GM23338 (cell line): ENCODE data around the gene MEGF9. TPM values are rescaled to one million over a fixed set of nuclear protein-coding genes. Genes with fewer than 3 reads are reported as not detected.

ENCODE experiments used
- ATAC-seq: fragments of 200-7000 bp; cut with Tn5 transposase; 3 replicates; pipeline ENCODE4 v1.9.1; 2020
- DNase-seq: peaks from one replicate; pipeline ENCODE4 v3.0.0-alpha.2; 2015; ENCODE audit warnings: low spot score
- H2AFZ ChIP-seq: fragments of 200-600 bp; sonication (generic); 2 replicates; pipeline ENCODE4 v1.8.0; 2016; ENCODE audit warnings: antibody characterized with exemption, mild to moderate bottlenecking, moderate library complexity
- H3F3A ChIP-seq: fragments of 200-600 bp; sonication (generic); replicated peaks from 2 replicates; pipeline ENCODE4 v1.8.0; 2017; ENCODE audit warnings: antibody characterized with exemption, mixed run types, low read depth
- H3K27ac ChIP-seq: fragments of 200-600 bp; sonication (generic); 2 replicates; pipeline ENCODE4 v1.6.1; 2016; ENCODE audit warnings: low read depth
- H3K27me3 ChIP-seq: fragments of 200-600 bp; sonication (generic); 2 replicates; pipeline ENCODE4 v1.8.0; 2016; ENCODE audit warnings: mild to moderate bottlenecking, mixed run types, moderate library complexity; ENCODE audit not compliant: insufficient read depth
- H3K36me3 ChIP-seq: fragments of 200-600 bp; sonication (generic); 2 replicates; pipeline ENCODE4 v1.8.0; 2016; ENCODE audit warnings: mild to moderate bottlenecking; ENCODE audit not compliant: insufficient read depth
- H3K4me1 ChIP-seq: fragments of 200-600 bp; sonication (generic); 2 replicates; pipeline ENCODE4 v1.8.0; 2016; ENCODE audit warnings: mild to moderate bottlenecking, moderate library complexity; ENCODE audit not compliant: insufficient read depth
- H3K4me2 ChIP-seq: fragments of 200-600 bp; sonication (generic); 2 replicates; pipeline ENCODE4 v1.7.1; 2017; ENCODE audit warnings: mixed run types
- H3K4me3 ChIP-seq: fragments of 200-600 bp; sonication (generic); 2 replicates; pipeline ENCODE4 v1.6.1; 2016; ENCODE audit warnings: mixed run types
- H3K79me2 ChIP-seq: fragments of 200-600 bp; sonication (generic); replicated peaks from 2 replicates; pipeline ENCODE4 v1.8.0; 2017; ENCODE audit warnings: mild to moderate bottlenecking; ENCODE audit not compliant: insufficient read depth
- H3K9me2 ChIP-seq: fragments of 200-600 bp; sonication (generic); 2 replicates; pipeline ENCODE4 v1.8.0; 2017; ENCODE audit not compliant: insufficient read depth
- H4K20me1 ChIP-seq: fragments of 200-600 bp; sonication (generic); replicated peaks from 2 replicates; pipeline ENCODE4 v1.8.0; 2017; ENCODE audit warnings: mild to moderate bottlenecking; ENCODE audit not compliant: insufficient read depth
- H3K27ac Mint-ChIP-seq: 2 replicates; pipeline ENCODE4 v1.8.0; 2020; ENCODE audit warnings: inconsistent platforms, mild to moderate bottlenecking, moderate library complexity, mixed read lengths
- H3K27me3 Mint-ChIP-seq: 3 replicates; pipeline ENCODE4 v1.8.0; 2022; ENCODE audit warnings: low read depth, mild to moderate bottlenecking, moderate library complexity, mixed read lengths, inconsistent platforms; ENCODE audit not compliant: insufficient read depth, poor library complexity
- H3K36me3 Mint-ChIP-seq: 3 replicates; pipeline ENCODE4 v1.8.0; 2021; ENCODE audit warnings: low read depth, mild to moderate bottlenecking, inconsistent platforms, moderate library complexity, mixed read lengths
- H3K4me1 Mint-ChIP-seq: 3 replicates; pipeline ENCODE4 v1.8.0; 2020; ENCODE audit warnings: mild to moderate bottlenecking, inconsistent platforms, mixed read lengths
- H3K4me3 Mint-ChIP-seq: 3 replicates; pipeline ENCODE4 v1.8.0; 2021; ENCODE audit warnings: moderate library complexity, mild to moderate bottlenecking, inconsistent platforms, mixed read lengths
- H3K9me3 Mint-ChIP-seq: 3 replicates; pipeline ENCODE4 v1.8.0; 2020; ENCODE audit warnings: moderate library complexity, mild to moderate bottlenecking, inconsistent platforms, mixed read lengths
- CREB1 ChIP-seq: fragments of 250-450 bp; sonication (Bioruptor Pico); IDR thresholded peaks from 2 replicates; pipeline ENCODE4 v1.5.0; 2020; ENCODE audit warnings: low read depth, mild to moderate bottlenecking, moderate library complexity
- EZH2 ChIP-seq: fragments of 200-600 bp; sonication (generic); IDR thresholded peaks from one replicate; pipeline ENCODE4 v1.8.0; 2017; ENCODE audit warnings: antibody characterized with exemption, mild to moderate bottlenecking, low read depth; ENCODE audit not compliant: unreplicated experiment
- JUNB ChIP-seq: IDR thresholded peaks from one replicate; pipeline ENCODE4 v1.6.1; 2016; ENCODE audit warnings: antibody characterized with exemption; ENCODE audit not compliant: unreplicated experiment
- NANOG ChIP-seq: IDR thresholded peaks from 2 replicates; pipeline ENCODE4 v1.6.1; 2016; ENCODE audit warnings: antibody characterized with exemption, borderline replicate concordance
- POLR2AphosphoS5 ChIP-seq: IDR thresholded peaks from 2 replicates; pipeline ENCODE4 v1.6.1; 2016; ENCODE audit warnings: antibody characterized with exemption, low read depth
- STAT1 ChIP-seq: IDR thresholded peaks from one replicate; pipeline ENCODE4 v1.6.1; 2016; ENCODE audit warnings: antibody characterized with exemption; ENCODE audit not compliant: unreplicated experiment
- ZNF114 ChIP-seq: fragments of 250-450 bp; sonication (Bioruptor Pico); IDR thresholded peaks from 2 replicates; pipeline ENCODE4 v1.5.0; 2020; ENCODE audit warnings: mild to moderate bottlenecking, moderate library complexity
- ZNF331 ChIP-seq: fragments of 250-450 bp; sonication (Bioruptor Pico); IDR thresholded peaks from 2 replicates; pipeline ENCODE4 v1.5.0; 2020; ENCODE audit warnings: low read depth, mild to moderate bottlenecking, moderate library complexity
- polyA plus RNA-seq: library from polyadenylated mRNA; unstranded; fragments of >200 nt; fragmentation: Nextera tagmentation; extraction: Ambion mirVana; gene quantifications from 2 replicates; pipeline ENCODE4 v1.2.1, GENCODE V29; 2016
- total RNA-seq: library from RNA; depleted of rRNA; stranded (reverse); fragments of >200 nt; shearing (Covaris generic); gene quantifications from 2 replicates; pipeline ENCODE4 v1.2.3, GENCODE V29; 2014
- TF ChIP-seq, protein P1 (sequence below): IDR thresholded peaks from one replicate; pipeline ENCODE4 v1.6.1; 2018; ENCODE audit warnings: antibody characterized with exemption; ENCODE audit not compliant: unreplicated experiment
- TF ChIP-seq, protein P2 (sequence below): fragments of 250-450 bp; sonication (Bioruptor Pico); IDR thresholded peaks from 2 replicates; pipeline ENCODE4 v1.5.0; 2020; ENCODE audit warnings: mild to moderate bottlenecking, moderate library complexity
- TF ChIP-seq, protein P3 (sequence below): IDR thresholded peaks from 2 replicates; pipeline ENCODE4 v1.6.1; 2016; ENCODE audit warnings: antibody characterized with exemption

Gene MEGF9
- total and polyA plus RNA-seq, 2 experiments from 2014 or later, result 0.87 to 1.6 TPM

DNA sequence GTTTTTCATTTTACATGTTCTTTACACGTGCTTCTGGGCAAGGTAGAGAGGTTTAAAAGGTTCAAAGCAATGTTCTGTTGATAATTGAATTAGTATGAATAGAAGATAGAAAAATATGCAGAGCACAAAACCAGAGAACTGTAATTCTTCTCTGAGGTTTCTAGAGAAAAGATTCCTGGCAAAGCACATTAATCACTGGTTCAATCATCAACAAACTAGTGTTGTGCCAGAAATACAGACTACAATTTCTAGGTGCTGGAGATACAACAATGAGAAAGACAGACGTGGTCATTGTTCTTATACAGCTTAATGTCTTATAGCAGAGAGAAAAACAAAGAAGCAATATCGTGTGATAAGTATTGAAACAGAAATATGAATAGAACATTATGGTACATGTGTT is 25.5 kb downstream of the MEGF9 start:
- no peak for TF ChIP-seq CREB1 (CRISPR knock-in tag)
- TF ChIP-seq ZNF114 (CRISPR knock-in tag), result no peak
- TF ChIP-seq NANOG, result no peak
- TF ChIP-seq EZH2, result no peak
- no peak for TF ChIP-seq POLR2AphosphoS5
- TF ChIP-seq ZNF331 (CRISPR knock-in tag), result no peak
- peaks cover 96% of the 10 kb centered on the region for H3K27me3 ChIP-seq

DNA sequence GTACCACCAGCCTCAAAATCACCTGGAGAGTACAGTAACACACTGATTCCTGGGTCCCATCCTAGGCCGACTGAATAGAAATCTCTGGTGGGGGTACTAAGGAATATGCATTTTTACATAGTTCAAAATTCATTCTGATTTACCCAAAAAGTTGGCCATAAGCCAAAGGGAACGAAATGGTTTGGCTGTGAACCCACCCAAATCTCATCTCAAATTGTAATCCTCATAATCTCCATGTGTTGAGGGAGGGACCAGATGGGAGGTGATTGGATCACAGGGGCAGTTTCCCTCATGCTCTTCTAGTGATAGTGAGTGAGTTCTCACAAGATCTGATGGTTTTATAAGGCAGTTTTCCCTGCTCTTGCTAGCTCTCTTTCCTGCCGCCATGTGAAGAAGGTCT is 31.1 kb downstream of the MEGF9 start:
- Histone ChIP-seq H4K20me1 (peaks cover 9% of the 10 kb centered on the region; the same call in 1 of the 2 replicates), H3K36me3 (no peaks in the 10 kb centered on the region), H3K4me2 (no peak overlapping the region), H3K9me2 (no peaks in the 10 kb centered on the region), H3F3A (no peaks in the 10 kb centered on the region), H3K27ac (no peak overlapping the region), H3K79me2 (no peaks in the 10 kb centered on the region), H3K27me3 (peaks cover 41% of the 10 kb centered on the region), H3K4me1 (no peaks in the 10 kb centered on the region), H2AFZ (no peak overlapping the region), H3K4me3 (no peak overlapping the region)
- Mint-ChIP-seq H3K4me3 (no peak overlapping the region), H3K4me1 (no peaks in the 10 kb centered on the region), H3K27me3 (peaks cover 5% of the 10 kb centered on the region), H3K27ac (no peak overlapping the region), H3K9me3 (no peaks in the 10 kb centered on the region), H3K36me3 (no peaks in the 10 kb centered on the region)
- DNase-seq (no peak), ATAC-seq (no peak)
- TF ChIP-seq JUNB (no peak), CREB1 (CRISPR knock-in tag) (no peak), STAT1 (no peak), ZNF331 (CRISPR knock-in tag) (no peak), ZNF114 (CRISPR knock-in tag) (no peak), NANOG (no peak)
- TF ChIP-seq, protein P1, sequence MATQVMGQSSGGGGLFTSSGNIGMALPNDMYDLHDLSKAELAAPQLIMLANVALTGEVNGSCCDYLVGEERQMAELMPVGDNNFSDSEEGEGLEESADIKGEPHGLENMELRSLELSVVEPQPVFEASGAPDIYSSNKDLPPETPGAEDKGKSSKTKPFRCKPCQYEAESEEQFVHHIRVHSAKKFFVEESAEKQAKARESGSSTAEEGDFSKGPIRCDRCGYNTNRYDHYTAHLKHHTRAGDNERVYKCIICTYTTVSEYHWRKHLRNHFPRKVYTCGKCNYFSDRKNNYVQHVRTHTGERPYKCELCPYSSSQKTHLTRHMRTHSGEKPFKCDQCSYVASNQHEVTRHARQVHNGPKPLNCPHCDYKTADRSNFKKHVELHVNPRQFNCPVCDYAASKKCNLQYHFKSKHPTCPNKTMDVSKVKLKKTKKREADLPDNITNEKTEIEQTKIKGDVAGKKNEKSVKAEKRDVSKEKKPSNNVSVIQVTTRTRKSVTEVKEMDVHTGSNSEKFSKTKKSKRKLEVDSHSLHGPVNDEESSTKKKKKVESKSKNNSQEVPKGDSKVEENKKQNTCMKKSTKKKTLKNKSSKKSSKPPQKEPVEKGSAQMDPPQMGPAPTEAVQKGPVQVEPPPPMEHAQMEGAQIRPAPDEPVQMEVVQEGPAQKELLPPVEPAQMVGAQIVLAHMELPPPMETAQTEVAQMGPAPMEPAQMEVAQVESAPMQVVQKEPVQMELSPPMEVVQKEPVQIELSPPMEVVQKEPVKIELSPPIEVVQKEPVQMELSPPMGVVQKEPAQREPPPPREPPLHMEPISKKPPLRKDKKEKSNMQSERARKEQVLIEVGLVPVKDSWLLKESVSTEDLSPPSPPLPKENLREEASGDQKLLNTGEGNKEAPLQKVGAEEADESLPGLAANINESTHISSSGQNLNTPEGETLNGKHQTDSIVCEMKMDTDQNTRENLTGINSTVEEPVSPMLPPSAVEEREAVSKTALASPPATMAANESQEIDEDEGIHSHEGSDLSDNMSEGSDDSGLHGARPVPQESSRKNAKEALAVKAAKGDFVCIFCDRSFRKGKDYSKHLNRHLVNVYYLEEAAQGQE, result no peak
- TF ChIP-seq, protein P2, sequence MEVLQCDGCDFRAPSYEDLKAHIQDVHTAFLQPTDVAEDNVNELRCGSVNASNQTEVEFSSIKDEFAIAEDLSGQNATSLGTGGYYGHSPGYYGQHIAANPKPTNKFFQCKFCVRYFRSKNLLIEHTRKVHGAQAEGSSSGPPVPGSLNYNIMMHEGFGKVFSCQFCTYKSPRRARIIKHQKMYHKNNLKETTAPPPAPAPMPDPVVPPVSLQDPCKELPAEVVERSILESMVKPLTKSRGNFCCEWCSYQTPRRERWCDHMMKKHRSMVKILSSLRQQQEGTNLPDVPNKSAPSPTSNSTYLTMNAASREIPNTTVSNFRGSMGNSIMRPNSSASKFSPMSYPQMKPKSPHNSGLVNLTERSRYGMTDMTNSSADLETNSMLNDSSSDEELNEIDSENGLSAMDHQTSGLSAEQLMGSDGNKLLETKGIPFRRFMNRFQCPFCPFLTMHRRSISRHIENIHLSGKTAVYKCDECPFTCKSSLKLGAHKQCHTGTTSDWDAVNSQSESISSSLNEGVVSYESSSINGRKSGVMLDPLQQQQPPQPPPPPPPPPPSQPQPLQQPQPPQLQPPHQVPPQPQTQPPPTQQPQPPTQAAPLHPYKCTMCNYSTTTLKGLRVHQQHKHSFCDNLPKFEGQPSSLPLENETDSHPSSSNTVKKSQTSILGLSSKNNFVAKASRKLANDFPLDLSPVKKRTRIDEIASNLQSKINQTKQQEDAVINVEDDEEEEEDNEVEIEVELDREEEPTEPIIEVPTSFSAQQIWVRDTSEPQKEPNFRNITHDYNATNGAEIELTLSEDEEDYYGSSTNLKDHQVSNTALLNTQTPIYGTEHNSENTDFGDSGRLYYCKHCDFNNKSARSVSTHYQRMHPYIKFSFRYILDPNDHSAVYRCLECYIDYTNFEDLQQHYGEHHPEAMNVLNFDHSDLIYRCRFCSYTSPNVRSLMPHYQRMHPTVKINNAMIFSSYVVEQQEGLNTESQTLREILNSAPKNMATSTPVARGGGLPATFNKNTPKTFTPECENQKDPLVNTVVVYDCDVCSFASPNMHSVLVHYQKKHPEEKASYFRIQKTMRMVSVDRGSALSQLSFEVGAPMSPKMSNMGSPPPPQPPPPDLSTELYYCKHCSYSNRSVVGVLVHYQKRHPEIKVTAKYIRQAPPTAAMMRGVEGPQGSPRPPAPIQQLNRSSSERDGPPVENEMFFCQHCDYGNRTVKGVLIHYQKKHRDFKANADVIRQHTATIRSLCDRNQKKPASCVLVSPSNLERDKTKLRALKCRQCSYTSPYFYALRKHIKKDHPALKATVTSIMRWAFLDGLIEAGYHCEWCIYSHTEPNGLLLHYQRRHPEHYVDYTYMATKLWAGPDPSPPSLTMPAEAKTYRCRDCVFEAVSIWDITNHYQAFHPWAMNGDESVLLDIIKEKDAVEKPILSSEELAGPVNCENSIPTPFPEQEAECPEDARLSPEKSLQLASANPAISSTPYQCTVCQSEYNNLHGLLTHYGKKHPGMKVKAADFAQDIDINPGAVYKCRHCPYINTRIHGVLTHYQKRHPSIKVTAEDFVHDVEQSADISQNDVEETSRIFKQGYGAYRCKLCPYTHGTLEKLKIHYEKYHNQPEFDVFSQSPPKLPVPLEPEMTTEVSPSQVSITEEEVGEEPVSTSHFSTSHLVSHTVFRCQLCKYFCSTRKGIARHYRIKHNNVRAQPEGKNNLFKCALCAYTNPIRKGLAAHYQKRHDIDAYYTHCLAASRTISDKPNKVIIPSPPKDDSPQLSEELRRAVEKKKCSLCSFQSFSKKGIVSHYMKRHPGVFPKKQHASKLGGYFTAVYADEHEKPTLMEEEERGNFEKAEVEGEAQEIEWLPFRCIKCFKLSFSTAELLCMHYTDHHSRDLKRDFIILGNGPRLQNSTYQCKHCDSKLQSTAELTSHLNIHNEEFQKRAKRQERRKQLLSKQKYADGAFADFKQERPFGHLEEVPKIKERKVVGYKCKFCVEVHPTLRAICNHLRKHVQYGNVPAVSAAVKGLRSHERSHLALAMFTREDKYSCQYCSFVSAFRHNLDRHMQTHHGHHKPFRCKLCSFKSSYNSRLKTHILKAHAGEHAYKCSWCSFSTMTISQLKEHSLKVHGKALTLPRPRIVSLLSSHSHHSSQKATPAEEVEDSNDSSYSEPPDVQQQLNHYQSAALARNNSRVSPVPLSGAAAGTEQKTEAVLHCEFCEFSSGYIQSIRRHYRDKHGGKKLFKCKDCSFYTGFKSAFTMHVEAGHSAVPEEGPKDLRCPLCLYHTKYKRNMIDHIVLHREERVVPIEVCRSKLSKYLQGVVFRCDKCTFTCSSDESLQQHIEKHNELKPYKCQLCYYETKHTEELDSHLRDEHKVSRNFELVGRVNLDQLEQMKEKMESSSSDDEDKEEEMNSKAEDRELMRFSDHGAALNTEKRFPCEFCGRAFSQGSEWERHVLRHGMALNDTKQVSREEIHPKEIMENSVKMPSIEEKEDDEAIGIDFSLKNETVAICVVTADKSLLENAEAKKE (CRISPR knock-in tag), result no peak
- TF ChIP-seq, protein P3, sequence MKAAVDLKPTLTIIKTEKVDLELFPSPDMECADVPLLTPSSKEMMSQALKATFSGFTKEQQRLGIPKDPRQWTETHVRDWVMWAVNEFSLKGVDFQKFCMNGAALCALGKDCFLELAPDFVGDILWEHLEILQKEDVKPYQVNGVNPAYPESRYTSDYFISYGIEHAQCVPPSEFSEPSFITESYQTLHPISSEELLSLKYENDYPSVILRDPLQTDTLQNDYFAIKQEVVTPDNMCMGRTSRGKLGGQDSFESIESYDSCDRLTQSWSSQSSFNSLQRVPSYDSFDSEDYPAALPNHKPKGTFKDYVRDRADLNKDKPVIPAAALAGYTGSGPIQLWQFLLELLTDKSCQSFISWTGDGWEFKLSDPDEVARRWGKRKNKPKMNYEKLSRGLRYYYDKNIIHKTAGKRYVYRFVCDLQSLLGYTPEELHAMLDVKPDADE, result no peak

More for the DNA sequence above, 25.5 kb downstream of the MEGF9 start:
- H3K4me2 ChIP-seq, result no peak overlapping the region
- no peaks in the 10 kb centered on the region for H3K36me3 ChIP-seq
- no peak overlapping the region for H3K27ac Mint-ChIP-seq
- H3K9me2 ChIP-seq, result no peaks in the 10 kb centered on the region
- no peak overlapping the region for H2AFZ ChIP-seq
- no peak for ATAC-seq
- H3K4me3 Mint-ChIP-seq, result no peak overlapping the region
- H3F3A ChIP-seq, result no peaks in the 10 kb centered on the region
- H3K27me3 Mint-ChIP-seq, result peaks cover 5% of the 10 kb centered on the region
- H3K79me2 ChIP-seq, result no peaks in the 10 kb centered on the region
- H4K20me1 ChIP-seq, result peaks cover 33% of the 10 kb centered on the region
- no peaks in the 10 kb centered on the region for H3K9me3 Mint-ChIP-seq
- DNase-seq, result no peak
- peaks cover 7% of the 10 kb centered on the region; the same call in 2 of the 3 replicates for H3K4me1 Mint-ChIP-seq
- H3K4me3 ChIP-seq, result no peak overlapping the region
- H3K27ac ChIP-seq, result no peak overlapping the region
- H3K4me1 ChIP-seq, result no peaks in the 10 kb centered on the region
- no peaks in the 10 kb centered on the region for H3K36me3 Mint-ChIP-seq
